ENCODE data around the gene FGD6.

Gene FGD6

GRCh38 chr12:95181103-95181502 lies 36.2 kb downstream of the FGD6 start:
- Mint-ChIP-seq H3K36me3 (no peaks in the 10 kb centered on the region), H3K4me1 (no peaks in the 10 kb centered on the region)

GRCh38 chr12:95179011-95179410 lies 38.3 kb downstream of the FGD6 start:
- Mint-ChIP-seq H3K9me3 (no peaks in the 10 kb centered on the region), H3K4me1 (no peaks in the 10 kb centered on the region), H3K36me3 (no peaks in the 10 kb centered on the region), H3K4me3 (no peak overlapping the region), H3K27ac (no peak overlapping the region), H3K27me3 (no peaks in the 10 kb centered on the region)

More at GRCh38 chr12:95181103-95181502, 36.2 kb downstream of the FGD6 start:
- Mint-ChIP-seq H3K4me3 (no peak overlapping the region), H3K9me3 (no peaks in the 10 kb centered on the region), H3K27me3 (no peaks in the 10 kb centered on the region), H3K27ac (no peak overlapping the region)

DNA sequence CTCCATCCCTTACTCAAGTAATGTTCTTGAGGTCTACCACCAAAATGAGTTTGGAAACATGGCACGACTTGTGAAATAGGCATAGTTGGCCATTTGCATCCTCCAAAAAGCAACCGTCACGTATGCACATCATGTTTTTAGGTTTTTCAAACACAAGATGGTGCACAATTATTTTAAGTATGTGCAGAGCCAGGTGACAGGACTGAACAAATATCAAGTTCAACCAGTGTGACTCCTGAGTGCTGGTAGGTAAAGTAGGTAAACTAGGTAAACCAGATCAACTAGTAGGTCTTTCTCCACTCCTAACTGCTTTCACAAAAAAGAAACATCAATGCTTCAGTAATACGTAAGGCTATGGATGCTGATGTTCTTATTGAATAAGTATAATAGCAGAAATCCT lies 39.1 kb downstream of the FGD6 start:
- Mint-ChIP-seq H3K4me3 (no peak overlapping the region), H3K36me3 (no peaks in the 10 kb centered on the region), H3K9me3 (no peaks in the 10 kb centered on the region), H3K4me1 (no peaks in the 10 kb centered on the region), H3K27me3 (no peaks in the 10 kb centered on the region), H3K27ac (no peak overlapping the region)

DNA sequence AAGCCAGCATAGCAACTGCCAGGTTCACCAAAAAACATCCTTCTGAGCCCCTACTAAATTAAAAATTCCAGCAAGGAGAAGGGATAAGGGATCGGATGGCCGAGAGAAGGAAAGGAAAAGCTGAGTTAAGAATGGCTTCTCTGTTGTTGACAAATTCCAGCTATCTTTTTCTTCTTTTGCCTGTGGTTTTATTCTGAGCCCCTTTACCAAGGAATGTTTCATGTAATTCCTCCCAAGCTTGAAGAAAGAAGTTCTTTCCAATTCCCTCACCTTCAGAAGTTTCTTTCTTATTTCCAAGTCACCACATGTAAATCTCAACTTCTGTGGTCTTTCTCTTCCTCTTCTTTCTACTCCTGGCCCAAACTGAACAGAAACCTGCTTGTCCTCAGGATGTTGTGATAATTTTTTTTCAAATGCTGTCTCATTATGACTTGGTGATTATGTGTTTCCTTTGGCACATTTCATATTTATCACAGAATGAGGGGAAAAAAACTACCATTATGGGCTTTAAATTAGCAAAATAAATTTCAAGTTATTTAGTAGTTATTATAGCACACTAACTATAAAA lies 40.0 kb downstream of the FGD6 start:
- Mint-ChIP-seq H3K9me3 (no peaks in the 10 kb centered on the region), H3K27ac (no peak overlapping the region), H3K4me1 (no peaks in the 10 kb centered on the region), H3K36me3 (no peaks in the 10 kb centered on the region), H3K4me3 (no peak overlapping the region), H3K27me3 (no peaks in the 10 kb centered on the region)

DNA sequence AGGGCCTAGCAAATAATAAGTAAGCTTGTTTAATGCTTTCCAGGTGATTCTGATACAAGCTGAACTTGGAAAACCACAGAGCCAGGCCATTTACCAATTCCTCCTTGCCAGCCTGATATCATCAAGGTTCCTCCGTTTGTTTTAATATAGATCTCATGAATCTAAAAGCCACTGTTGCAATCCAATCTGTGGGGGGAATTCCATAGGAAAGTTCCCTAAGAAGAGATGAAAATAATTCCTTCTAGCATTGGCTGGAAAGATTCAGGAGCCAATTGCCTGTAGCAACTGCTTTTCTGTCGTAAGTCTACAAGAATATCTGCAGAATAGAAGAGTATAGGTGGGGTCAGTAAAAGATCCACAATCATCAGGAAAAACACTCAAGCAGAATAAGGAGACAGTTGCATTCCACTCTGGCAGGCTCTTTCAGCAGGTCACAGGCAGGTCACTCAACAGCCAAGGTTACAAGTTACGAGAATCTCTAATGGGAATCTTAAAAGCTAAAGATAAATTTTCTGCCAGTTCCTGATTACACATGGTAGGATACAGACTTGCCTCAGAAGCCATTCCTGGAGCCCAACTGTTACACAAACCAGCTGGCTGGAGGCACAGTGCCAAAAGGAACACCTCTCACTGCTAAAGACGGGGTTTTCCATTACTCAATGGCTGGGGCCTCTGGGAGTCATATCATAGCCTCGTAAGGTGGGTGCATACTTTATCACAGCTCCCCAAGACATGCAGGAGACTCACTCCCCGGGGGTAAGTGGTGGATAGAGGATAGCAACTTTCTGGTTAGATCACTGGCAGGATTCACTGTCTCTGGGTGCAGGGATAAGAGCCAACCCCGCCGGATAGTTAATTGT lies 43.6 kb downstream of the FGD6 start:
- H3K9me3 Mint-ChIP-seq: no peaks in the 10 kb centered on the region
- H3K27me3 Mint-ChIP-seq: peaks cover 2% of the 10 kb centered on the region
- H3K4me1 Mint-ChIP-seq: no peaks in the 10 kb centered on the region
- peaks cover 2% of the 10 kb centered on the region for H3K36me3 Mint-ChIP-seq
- no peak overlapping the region for H3K4me3 Mint-ChIP-seq
- H3K27ac Mint-ChIP-seq: no peak overlapping the region

DNA sequence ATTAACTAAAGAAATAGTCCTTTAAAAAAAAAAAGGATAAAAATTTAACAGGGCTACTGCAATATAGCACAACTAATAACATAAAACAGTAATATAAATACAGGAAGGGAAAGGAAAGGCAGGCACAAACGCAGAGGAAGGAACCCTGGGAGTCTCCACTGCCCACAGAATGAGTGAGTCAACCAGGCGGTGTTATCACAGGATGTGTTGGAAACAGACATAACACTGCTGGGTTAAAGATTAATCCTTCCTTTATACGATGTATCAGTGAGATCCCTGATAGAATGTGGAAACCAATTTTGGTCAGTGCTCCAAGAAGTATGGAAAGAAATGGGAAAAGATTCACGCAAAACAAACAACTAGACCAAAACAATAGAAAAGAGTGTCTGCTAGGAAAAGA lies 47.9 kb downstream of the FGD6 start:
- no peaks in the 10 kb centered on the region for H3K4me1 Mint-ChIP-seq
- H3K27ac Mint-ChIP-seq: no peak overlapping the region
- no peak overlapping the region for H3K4me3 Mint-ChIP-seq
- peaks cover 2% of the 10 kb centered on the region for H3K27me3 Mint-ChIP-seq
- H3K9me3 Mint-ChIP-seq: no peaks in the 10 kb centered on the region
- peaks cover 2% of the 10 kb centered on the region for H3K36me3 Mint-ChIP-seq

- Mint-ChIP-seq H3K36me3 (peaks cover 2% of the 10 kb centered on the region), H3K9me3 (no peaks in the 10 kb centered on the region), H3K4me3 (no peak overlapping the region), H3K4me1 (no peaks in the 10 kb centered on the region), H3K27me3 (peaks cover 2% of the 10 kb centered on the region), H3K27ac (no peak overlapping the region)
Observed at GRCh38 chr12:95168746-95169145, 48.5 kb downstream of the FGD6 start.

DNA sequence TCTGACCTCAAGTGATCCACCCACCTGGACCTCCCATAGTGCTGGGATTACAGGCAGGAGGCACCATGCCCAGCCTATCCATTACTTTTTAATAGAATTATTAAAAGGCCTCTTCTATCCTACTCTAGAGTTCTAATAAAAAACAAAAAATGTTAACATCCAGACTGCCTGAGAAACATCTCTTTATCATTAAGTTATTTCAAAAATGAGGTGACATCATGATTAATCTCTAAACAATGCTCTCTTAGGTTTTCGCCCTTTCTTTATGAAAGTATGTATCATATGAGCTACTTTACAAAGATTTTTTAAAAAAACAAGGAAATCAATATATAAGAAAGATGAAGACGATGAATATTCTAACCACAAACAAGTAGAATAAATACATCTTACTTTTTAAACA lies 52.6 kb downstream of the FGD6 start:
- no peak overlapping the region for H3K27ac Mint-ChIP-seq
- peaks cover 2% of the 10 kb centered on the region for H3K36me3 Mint-ChIP-seq
- peaks cover 2% of the 10 kb centered on the region for H3K27me3 Mint-ChIP-seq
- H3K9me3 Mint-ChIP-seq: no peaks in the 10 kb centered on the region
- no peaks in the 10 kb centered on the region for H3K4me1 Mint-ChIP-seq
- H3K4me3 Mint-ChIP-seq: no peak overlapping the region

DNA sequence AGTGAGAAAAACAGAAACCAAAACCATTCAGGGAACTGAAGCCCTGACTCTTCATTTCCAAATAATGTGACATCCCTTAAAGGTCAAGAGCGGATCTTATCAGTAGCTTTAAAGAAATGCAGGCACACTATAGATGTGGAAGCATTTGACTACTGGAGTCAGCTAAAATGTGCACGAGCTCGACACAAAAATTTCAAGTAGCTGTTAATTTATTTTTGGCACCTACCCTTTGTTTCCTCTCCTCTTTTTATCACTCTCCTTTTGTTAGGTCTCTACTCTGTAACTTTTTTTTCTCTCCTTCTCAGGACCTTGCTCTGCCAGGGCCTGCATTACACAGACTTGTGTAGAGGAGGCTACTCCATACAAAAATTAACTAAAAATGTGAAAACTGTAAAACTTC lies 58.3 kb downstream of the FGD6 start:
- Mint-ChIP-seq H3K9me3 (no peaks in the 10 kb centered on the region), H3K27me3 (no peaks in the 10 kb centered on the region), H3K4me3 (no peak overlapping the region), H3K27ac (no peak overlapping the region), H3K4me1 (no peaks in the 10 kb centered on the region), H3K36me3 (no peaks in the 10 kb centered on the region)

DNA sequence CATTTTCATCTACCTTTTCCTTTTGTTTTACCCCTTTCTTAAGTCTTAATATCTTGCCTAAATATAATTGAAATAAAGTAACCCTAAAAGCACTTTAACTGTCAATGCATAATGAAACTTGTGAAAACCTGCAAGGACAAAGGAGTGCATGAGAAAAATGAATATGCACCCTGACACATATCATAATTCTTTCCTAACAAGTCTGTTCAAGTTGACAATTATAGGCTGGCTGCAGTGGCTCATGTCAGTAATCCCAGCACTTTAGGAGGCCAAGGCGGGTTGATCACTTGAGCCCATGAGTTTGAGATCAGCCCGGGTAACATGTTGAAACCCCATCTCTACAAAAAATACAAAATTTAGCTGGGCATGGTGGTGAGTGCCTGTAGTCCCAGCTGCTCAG lies 65.4 kb downstream of the FGD6 start:
- Mint-ChIP-seq H3K4me3 (no peak overlapping the region), H3K27me3 (no peaks in the 10 kb centered on the region), H3K36me3 (no peaks in the 10 kb centered on the region), H3K27ac (no peak overlapping the region), H3K4me1 (no peaks in the 10 kb centered on the region), H3K9me3 (no peaks in the 10 kb centered on the region)

DNA sequence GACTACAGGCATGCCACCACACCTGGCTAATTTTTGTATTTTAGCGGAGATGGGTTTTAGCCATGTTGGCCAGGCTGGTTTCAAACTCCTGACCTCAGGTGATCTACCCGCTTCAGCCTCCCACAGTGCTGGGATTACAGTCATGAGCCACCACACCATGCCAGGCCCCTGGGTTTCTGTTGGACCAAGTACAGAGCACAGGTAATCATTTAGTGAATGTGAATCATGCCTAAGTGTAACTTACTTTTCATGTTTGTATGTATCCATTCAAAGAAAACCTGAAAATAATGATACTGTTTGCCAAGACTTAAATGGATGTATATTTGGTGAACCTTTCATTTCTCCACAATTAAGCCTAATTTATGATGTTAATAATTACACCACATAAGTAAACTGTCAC lies 65.9 kb downstream of the FGD6 start:
- Mint-ChIP-seq H3K4me3 (no peak overlapping the region), H3K27ac (no peak overlapping the region), H3K36me3 (no peaks in the 10 kb centered on the region), H3K9me3 (no peaks in the 10 kb centered on the region), H3K4me1 (no peaks in the 10 kb centered on the region), H3K27me3 (no peaks in the 10 kb centered on the region)

DNA sequence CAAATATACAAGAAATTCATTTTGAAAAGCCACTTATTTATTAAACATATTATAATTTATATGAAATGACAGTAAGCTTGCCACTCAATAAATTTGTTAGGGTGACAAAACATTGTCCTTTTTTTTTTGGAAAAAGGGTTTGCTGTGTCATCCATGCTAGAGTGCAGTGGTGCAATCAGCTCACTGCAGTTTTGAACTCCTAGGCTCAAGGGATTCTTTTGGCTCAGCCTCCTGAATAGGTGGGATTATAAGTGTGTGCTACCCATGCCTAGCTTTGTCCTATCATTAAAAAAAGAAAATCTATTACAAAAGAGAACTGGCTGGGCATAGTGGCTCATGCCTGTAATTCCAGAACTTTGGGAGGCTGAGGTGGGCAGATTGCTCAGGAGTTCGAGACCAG lies 66.8 kb downstream of the FGD6 start:
- Mint-ChIP-seq H3K27ac (no peak overlapping the region), H3K4me1 (no peaks in the 10 kb centered on the region), H3K9me3 (no peaks in the 10 kb centered on the region), H3K27me3 (peaks cover under 1% of the 10 kb centered on the region), H3K4me3 (no peak overlapping the region), H3K36me3 (no peaks in the 10 kb centered on the region)

DNA sequence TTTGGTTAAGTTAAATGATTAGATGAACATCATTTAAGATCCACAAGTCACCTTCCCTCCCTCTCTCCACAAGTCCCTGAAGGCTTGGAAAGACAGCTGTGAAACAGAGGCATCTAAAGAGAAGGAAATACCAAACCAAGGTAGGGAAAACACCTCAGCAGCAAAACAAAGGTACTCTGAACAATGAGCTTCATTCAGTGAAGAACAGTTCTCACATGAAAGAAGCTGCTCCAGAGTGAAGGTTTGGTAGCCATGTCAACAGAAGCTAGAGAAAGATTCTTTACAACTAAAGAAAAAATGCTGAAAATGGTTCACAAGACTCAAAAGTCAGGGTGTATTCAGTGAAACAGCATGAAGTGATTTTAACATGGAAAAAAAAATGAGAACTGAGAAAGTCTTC lies 69.4 kb downstream of the FGD6 start:
- Mint-ChIP-seq H3K27me3 (peaks cover 2% of the 10 kb centered on the region), H3K27ac (no peak overlapping the region), H3K9me3 (no peaks in the 10 kb centered on the region)

DNA sequence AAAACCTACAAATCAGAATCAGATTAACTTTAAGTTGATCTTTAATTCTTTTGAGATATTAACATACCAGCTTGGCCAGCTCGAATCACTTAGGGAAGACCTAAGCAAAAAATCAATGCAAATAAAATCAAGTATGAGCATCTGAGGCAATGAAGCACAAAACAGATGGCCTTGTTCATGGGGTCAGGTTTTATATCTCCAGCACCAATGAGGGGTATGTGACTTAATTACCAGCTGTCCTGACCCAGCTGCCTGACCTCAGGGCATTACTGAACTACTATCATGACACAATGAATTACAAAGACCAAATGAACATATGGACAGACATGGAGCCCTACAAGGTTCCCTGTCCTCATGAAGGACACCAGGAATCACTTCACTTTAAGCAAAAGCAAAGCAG lies 70.5 kb downstream of the FGD6 start:
- Mint-ChIP-seq H3K36me3 (no peaks in the 10 kb centered on the region), H3K4me1 (no peaks in the 10 kb centered on the region), H3K27me3 (peaks cover 2% of the 10 kb centered on the region), H3K4me3 (no peak overlapping the region), H3K27ac (no peak overlapping the region), H3K9me3 (no peaks in the 10 kb centered on the region)

More for the DNA sequence above, 69.4 kb downstream of the FGD6 start:
- Mint-ChIP-seq H3K4me1 (no peaks in the 10 kb centered on the region), H3K4me3 (no peak overlapping the region), H3K36me3 (no peaks in the 10 kb centered on the region)

DNA sequence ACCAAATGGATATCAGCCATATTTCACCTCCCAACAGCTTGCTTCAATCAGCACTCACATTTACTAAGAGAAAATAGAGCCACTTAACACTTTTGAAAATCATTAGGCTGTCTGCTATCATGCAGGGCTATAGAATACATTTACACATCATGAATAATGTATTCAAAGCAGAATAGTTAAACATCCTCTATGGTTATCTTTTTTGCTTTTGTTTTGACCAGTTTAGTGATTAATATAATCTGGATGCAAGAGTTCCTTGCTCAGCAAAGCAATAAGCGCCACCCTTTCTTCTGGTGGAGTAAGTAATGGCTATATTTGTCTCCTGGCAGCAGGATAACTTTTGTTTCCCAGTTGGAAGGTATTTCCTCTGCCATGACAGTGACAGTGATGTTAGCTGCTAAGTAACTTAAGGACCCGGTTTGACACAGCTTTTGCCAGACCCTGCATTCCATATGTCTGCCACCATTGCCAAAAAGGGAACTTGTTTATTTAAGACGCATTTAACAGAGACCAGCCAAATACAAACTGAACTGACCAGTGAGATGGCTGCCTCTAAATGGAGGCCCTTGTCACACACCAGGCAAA lies 73.6 kb downstream of the FGD6 start:
- H3K4me1 Mint-ChIP-seq: no peaks in the 10 kb centered on the region
- H3K9me3 Mint-ChIP-seq: no peaks in the 10 kb centered on the region
- no peaks in the 10 kb centered on the region for H3K36me3 Mint-ChIP-seq

GRCh38 chr12:95142431-95143151 lies 74.7 kb downstream of the FGD6 start:
- no peak overlapping the region for H3K4me3 Mint-ChIP-seq
- no peaks in the 10 kb centered on the region for H3K4me1 Mint-ChIP-seq
- peaks cover 1% of the 10 kb centered on the region for H3K36me3 Mint-ChIP-seq
- H3K27me3 Mint-ChIP-seq: peaks cover 2% of the 10 kb centered on the region
- no peaks in the 10 kb centered on the region for H3K9me3 Mint-ChIP-seq
- H3K27ac Mint-ChIP-seq: no peak overlapping the region

More for the DNA sequence above, 73.6 kb downstream of the FGD6 start:
- Mint-ChIP-seq H3K4me3 (no peak overlapping the region), H3K27ac (no peak overlapping the region), H3K27me3 (peaks cover 2% of the 10 kb centered on the region)
